HG02588 (cell line): ENCODE results near the gene POLR1E.

Source experiments
- ATAC-seq: cut with Tn5 transposase; IDR thresholded peaks from one replicate; pipeline ENCODE4 v1.9.1; 2021; ENCODE audit warnings: mild to moderate bottlenecking, moderate library complexity; ENCODE audit not compliant: unreplicated experiment

Gene POLR1E

GRCh38 chr9:37531699-37532098 is 46.0 kb downstream of the POLR1E start:
- ATAC-seq: peak; percentile 52

GRCh38 chr9:37534412-37534811 is 48.7 kb downstream of the POLR1E start:
- ATAC-seq: no peak

- ATAC-seq: no peak
Observed at GRCh38 chr9:37534901-37535300, 49.2 kb downstream of the POLR1E start.

- ATAC-seq: no peak
Observed at GRCh38 chr9:37538099-37538498, 52.4 kb downstream of the POLR1E start.

- ATAC-seq: no peak
Observed at GRCh38 chr9:37539634-37540033, 53.9 kb downstream of the POLR1E start.

- ATAC-seq: no peak
Observed at GRCh38 chr9:37540634-37541033, 54.9 kb downstream of the POLR1E start.

- ATAC-seq: no peak
Observed at GRCh38 chr9:37541465-37541864, 55.7 kb downstream of the POLR1E start.

- no peak for ATAC-seq
Observed at GRCh38 chr9:37542488-37542887, 56.7 kb downstream of the POLR1E start.

GRCh38 chr9:37542895-37543294 is 57.1 kb downstream of the POLR1E start:
- no peak for ATAC-seq

GRCh38 chr9:37543468-37543867 is 57.7 kb downstream of the POLR1E start:
- ATAC-seq: no peak

- no peak for ATAC-seq
Observed at GRCh38 chr9:37547328-37547878, 61.7 kb downstream of the POLR1E start.

GRCh38 chr9:37549527-37549926 is 63.8 kb downstream of the POLR1E start:
- ATAC-seq: no peak

- no peak for ATAC-seq
Observed at GRCh38 chr9:37550781-37551180, 65.0 kb downstream of the POLR1E start.

GRCh38 chr9:37551468-37551867 is 65.7 kb downstream of the POLR1E start:
- ATAC-seq: no peak

- no peak for ATAC-seq
Observed at GRCh38 chr9:37551888-37552287, 66.1 kb downstream of the POLR1E start.
